Islet precursor cell (in vitro differentiated cells): ENCODE results near the gene PELI2.

Source experiments
- DNase-seq: peaks from one replicate; pipeline ENCODE4 v3.0.0-alpha.2; 2018

The PELI2 gene

DNA sequence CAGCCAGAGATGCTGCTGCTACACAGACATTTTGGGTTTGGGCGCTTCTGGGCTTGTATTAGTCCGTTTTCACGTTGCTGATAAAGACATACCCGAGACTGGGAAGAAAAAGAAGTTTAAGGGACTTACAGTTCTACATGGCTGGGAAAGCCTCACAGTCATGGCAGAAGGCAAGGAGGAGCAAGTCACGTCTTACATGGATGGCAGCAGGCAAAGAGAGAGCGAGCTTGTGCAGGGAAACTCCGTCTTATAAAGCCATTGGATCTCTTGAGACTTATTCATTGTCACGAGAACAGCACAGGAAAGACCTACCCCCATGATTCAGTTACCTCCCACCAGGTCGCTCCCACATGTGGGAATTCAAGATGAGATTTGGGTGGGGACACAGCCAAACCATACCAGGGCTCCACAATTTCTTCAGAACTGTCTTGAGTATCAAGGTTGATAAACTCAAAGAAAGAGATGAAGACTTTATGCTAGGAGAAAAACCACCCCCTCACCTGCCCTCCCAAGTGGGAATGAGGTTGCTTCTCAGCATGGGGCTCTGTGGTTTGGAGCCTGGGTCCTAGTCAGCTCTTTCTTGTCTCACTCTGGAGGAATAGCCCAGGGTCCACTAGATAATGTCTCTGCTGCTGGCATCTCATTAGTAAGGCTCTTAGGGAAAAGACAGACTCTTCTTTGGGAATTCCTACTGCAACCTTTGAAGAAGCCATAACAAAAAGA, 200.3 kb downstream of the PELI2 start:
- DNase-seq = no peak

DNA sequence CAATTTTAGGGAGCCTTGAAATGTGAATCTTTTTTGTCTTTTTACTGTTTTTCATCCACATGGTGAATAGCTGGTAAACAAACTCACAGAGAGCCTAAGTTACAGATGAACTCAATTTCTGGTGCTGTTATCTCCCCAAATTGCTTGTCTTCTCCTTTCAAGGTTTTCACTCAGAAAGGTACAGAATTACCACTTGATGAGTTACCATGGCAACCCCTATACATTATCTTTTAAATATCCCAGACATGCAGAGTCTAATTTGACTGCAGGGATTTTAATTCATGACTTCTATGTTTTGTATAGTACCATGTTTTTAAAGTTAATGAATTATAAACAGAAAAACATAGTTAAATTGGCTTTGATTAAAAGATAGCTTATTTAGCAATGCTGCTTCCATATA, 203.7 kb downstream of the PELI2 start:
- DNase-seq = no peak

DNA sequence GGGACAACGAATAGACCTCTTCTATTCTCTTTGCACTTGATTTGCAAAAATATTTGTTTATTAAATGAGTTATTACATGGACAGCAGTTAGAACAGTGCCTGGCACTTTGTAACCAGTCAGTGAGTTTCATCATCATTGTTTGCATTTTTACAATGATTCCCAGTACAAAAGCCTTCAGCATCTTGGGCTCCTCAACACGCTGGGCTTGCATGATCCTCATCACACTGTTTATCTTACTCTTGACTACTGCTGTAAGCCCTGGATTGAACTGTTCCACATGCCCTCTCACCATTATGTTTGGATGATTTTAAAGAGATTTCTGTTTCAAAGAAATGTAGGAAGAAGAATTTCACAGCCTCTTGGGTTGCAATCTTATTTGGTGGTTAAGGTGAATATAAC, 204.3 kb downstream of the PELI2 start:
- no peak for DNase-seq

- DNase-seq = no peak
Measured at GRCh38 chr14:56324454-56324853, 206.2 kb downstream of the PELI2 start.

DNA sequence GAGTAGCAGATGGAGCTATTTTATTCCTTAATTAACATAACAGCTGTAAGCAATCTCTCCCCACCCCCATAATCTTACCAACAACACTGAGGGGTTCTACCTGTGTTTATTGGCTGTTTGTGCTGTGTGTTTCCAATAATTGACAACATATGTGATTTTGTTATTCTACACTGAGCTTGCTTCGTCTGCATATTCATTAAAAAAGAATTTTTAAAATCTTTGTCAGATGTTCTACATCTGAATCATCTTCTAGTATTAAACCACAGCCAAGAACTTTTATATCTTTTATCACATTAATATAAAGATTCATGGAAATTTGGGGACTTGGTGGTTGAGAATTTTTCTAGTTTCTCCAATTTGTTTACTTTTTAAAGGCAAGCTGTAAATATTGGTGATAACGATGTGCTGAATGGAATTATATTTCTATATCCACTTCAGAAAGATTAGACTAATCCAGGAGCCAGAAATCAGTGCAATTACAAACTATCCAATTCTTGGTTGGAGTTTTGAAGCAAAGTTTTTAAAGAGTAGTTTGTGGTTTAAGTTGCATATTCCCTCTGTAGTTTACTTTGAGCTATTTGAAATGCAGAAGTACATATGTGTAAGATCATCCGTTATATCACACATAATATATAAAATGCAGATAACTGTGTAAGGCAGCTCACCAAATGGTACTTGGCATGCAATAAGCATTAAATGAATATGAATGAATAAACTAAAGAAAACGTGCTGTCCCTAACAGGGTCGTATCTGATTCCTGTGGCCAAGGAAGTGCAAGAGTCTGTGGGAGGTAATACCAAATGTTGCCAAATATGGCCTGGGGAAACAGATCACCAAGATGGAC, 206.9 kb downstream of the PELI2 start:
- no peak for DNase-seq

- DNase-seq = no peak
Measured at GRCh38 chr14:56328021-56328420, 209.8 kb downstream of the PELI2 start.

DNA sequence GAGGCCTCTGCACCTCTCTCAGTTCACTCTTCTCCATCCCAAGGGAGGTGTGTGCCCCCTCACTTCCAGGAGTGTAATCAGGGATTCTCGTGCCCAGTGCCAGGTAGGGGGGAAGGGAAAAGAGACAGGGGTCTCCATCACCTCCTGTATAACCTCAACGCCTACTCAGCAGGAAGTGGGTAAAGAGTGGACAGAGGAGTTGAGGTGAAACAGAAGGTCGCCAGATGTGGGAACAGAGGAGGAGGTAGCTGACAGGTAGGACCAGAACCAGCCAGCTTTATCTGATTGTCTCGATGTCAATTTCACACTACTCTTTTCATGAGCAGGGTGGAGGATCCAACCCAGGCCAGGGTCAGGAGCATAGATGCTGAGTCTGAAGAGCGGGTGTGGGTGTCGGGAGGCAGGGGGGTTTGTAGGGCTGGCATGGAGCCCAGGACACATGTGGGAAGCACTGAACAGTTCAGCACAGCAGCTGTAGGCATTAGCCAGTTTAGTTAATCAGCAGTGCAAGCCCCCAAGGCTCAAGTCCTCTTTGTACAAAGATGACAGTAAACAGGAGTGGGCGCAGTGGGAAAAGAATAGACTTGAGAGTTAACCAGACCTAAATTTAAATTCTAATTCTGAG, 213.5 kb downstream of the PELI2 start:
- no peak for DNase-seq

- DNase-seq = no peak
Measured at GRCh38 chr14:56333359-56334292, 215.4 kb downstream of the PELI2 start.

DNA sequence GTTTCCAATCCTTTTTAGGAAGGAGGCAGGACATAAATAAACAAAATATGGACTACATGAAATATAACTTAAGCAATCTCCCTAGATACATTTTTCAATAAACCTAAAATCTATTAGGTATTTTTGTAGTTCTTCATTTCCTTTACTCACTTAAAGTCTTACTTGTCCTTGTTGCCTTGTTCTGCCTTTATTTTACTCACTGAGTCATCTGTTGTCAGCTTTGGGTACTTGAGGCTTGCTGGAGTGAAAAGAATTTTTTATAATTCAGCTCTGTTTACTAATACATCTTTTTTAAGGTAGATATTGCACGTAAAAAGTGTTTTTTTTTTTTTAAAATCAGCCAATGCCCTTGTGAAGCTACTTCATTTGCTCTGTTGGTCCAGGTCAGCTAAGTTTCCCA, 216.2 kb downstream of the PELI2 start:
- DNase-seq = no peak

DNA sequence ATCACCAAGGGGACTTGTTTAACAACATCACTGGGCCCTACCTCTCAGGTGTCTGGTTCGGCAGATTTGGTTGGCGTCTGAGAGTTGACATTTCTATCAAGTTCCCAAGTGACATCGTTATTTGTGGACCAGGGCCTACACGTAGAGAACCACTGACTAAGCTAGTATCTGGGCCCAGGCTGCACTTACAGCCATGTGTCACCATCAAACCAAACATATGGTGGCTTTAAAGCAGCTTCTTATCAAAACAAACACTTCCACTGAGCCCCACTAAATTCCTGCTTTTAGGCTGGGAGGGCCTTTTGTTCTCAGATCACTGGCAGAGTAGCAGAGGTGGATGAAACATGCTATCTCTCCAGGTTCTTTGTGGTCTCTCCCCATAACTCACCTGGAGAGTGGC, 220.5 kb downstream of the PELI2 start:
- DNase-seq = no peak

GRCh38 chr14:56339855-56340701, 221.9 kb downstream of the PELI2 start:
- DNase-seq = peak; percentile 75

- DNase-seq = no peak
Measured at GRCh38 chr14:56340932-56341331, 222.7 kb downstream of the PELI2 start.

GRCh38 chr14:56341766-56342493, 223.7 kb downstream of the PELI2 start:
- no peak for DNase-seq

- DNase-seq = no peak
Measured at GRCh38 chr14:56342494-56342942, 224.3 kb downstream of the PELI2 start.

GRCh38 chr14:56349960-56350359, 231.7 kb downstream of the PELI2 start:
- DNase-seq = no peak
